Measurements from ENCODE around the gene STXBP2.

Gene STXBP2

DNA sequence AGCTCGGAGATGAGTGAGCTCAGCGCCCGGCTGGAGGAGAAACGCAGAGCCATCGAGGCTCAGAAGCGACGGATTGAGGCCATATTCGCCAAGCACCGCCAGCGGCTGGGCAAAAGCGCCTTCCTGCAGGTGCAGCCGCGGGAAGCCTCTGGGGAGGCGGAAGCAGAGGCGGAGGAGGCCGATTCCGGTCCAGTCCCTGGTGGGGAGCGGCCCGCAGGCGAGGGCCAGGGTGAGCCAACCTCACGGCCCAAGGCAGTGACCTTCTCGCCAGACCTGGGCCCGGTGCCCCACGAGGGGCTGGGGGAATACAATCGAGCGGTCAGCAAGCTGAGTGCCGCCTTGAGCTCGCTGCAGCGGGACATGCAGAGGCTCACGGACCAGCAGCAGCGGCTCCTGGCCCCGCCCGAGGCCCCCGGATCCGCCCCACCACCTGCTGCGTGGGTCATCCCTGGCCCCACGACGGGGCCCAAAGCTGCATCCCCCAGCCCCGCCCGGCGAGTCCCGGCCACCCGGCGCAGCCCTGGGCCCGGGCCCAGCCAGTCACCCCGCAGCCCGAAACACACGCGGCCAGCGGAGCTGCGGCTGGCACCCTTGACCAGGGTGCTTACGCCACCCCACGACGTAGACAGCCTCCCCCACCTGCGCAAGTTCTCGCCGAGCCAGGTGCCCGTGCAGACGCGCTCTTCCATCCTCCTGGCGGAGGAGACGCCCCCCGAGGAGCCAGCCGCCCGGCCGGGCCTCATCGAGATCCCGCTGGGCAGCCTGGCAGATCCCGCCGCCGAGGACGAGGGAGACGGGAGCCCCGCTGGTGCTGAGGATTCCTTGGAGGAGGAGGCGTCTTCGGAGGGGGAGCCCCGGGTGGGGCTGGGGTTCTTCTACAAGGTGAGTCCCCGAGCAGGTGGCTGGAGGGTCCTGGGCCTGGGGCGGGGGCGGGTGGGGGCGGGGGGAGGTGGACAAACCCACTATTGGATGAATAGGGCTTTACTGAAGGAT, 24.3 kb upstream of the STXBP2 start:
- no peak for DNase-seq (ENCODE audit: low read depth, low spot score)

DNA sequence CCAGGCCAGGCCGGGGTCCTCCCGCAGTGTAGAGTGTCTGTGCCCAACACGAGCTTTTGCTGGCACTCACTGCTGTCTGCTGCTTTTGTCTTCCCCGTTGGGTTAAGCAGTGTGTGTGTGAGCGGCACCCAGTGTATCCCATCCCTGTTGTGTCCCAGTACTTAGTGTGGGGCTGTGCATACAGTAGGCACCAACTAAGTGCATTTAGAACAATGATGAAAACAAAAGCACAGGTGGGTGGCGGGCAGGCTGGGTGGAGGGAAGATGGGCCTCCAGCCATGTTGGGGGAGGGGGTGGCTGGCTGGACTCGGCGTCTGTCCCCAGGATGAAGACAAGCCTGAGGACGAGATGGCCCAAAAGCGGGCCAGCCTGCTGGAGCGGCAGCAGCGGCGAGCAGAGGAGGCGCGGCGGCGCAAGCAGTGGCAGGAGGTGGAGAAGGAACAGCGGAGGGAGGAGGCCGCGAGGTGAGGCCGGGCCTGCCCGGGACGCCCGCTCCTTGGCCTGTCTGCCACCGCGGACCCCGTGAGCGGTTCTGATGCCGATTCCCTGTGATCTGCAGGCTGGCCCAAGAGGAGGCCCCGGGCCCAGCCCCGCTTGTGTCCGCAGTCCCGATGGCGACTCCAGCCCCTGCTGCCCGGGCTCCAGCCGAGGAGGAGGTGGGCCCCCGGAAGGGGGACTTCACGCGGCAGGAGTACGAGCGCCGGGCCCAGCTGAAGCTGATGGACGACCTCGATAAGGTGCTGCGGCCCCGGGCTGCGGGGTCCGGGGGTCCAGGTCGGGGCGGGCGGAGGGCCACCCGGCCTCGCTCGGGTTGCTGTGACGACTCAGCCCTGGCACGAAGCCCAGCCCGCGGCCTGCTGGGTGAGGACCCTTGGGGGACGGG, 21.8 kb upstream of the STXBP2 start:
- no peak for DNase-seq (ENCODE audit: low read depth, low spot score)

GRCh38 chr19:7617172-7617571, 19.7 kb upstream of the STXBP2 start:
- DNase-seq (ENCODE audit: low read depth, low spot score), result no peak

- DNase-seq (ENCODE audit: low read depth, low spot score), result no peak
These were observed 19.2 kb upstream of the STXBP2 start for GRCh38 chr19:7617735-7618134.

- no peak for DNase-seq (ENCODE audit: low read depth, low spot score)
These were observed 18.6 kb upstream of the STXBP2 start for GRCh38 chr19:7618348-7618747.

GRCh38 chr19:7618771-7619510, 18.0 kb upstream of the STXBP2 start:
- DNase-seq (ENCODE audit: low read depth, low spot score), result no peak

DNA sequence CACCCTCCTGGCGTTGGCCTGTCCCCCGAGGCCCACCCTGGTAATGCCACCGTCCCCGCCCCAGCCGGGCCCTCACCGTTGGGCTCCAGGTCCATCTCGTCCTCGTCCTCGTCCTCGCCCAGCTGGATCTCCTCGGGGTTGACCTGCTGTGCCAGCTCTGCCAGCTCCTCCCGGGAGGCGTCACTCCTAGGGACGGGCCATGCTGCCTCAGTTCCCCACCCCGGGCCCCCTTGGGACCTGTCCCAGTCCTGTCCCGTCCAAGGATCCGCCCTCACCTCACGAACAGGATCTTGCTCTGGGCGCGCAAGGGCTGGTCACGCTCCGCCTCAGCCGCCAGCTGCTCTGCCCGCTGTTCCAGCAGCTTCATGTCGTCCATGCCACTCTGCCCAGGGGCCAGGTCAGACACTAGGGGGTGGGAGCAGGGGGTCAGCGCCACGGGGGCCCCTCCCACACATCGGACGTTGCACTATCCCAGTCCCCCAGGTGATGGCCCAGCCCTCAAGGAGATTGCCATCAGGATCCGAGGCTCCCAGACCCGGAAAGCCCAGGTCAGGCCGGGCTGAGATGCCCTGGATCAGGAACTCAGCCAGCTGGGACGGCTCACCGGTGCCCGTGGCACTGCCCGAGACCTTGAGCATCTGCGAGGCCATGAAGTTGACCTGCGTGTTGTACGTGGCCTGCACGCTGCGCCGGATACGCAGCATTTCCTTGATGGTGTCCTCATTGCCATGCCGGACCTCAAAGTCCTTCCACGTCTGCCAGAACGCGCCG, 17.1 kb upstream of the STXBP2 start:
- DNase-seq (ENCODE audit: low read depth, low spot score), result no peak

DNA sequence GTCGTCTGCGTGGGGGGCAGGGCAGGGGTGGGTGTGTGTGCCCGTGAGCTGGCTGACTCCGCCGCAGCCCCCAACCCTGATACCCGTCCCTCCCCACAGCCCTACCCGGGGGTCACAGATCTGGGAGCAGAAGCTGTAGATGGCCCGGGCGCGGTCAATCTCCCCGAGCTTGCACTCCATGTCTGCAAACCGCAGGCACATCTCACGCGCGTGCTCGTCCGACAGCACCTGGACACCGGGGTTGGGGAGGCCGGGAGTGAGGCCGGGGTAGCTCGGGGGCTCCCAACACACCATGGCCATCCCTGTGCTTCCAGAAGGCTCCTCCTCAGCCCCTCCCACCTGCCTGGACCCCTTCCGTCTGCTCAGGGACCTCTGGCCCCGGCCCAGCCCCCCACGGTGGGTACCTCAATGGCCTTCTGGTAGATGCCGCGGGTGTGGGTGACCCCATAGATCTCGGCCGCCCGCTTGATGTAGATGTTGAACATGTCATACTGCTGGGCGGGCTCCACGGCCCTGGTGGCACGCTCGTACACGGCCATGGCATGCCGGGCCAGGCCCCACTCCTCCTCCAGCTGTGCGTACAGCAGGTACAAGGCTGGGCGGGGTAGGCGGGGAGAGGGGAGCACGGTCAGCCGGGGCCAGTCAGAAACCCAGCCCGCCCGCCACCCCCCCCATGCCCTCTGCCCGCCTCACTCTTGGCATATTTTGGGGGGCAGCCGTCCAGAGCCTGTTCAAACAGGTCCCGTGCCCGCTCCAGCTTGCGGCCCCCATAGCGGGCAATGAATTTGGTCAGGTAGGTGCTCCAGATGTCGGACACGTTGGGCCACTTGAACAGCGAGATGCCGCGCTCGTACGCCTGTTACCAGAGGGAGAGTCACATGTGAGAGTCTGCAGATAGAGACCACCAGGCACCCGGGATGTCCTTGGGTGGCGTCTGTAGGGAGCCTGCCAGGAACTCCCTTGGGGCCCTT, 16.2 kb upstream of the STXBP2 start:
- no peak for DNase-seq (ENCODE audit: low read depth, low spot score)

- DNase-seq (ENCODE audit: low read depth, low spot score), result no peak
These were observed 13.8 kb upstream of the STXBP2 start for GRCh38 chr19:7622933-7623685.

GRCh38 chr19:7623725-7624603, 12.9 kb upstream of the STXBP2 start:
- DNase-seq (ENCODE audit: low read depth, low spot score), result no peak

- DNase-seq (ENCODE audit: low read depth, low spot score), result no peak
These were observed 12.1 kb upstream of the STXBP2 start for GRCh38 chr19:7624810-7625209.

GRCh38 chr19:7625763-7626372, 11.0 kb upstream of the STXBP2 start:
- no peak for DNase-seq (ENCODE audit: low read depth, low spot score)

- no peak for DNase-seq (ENCODE audit: low read depth, low spot score)
These were observed 9.7 kb upstream of the STXBP2 start for GRCh38 chr19:7627166-7627565.

GRCh38 chr19:7628589-7629311, 8.2 kb upstream of the STXBP2 start:
- no peak for DNase-seq (ENCODE audit: low read depth, low spot score)

GRCh38 chr19:7629347-7630054, 7.4 kb upstream of the STXBP2 start, which contains the start of the genes PET100 and XAB2:
PET100 (plus strand) TSS chr19:7629793; CDS start chr19:7629834, 41 bp downstream.
XAB2 (minus strand) TSS chr19:7629545; CDS start chr19:7629527, 18 bp downstream.
- peak; percentile 96 for DNase-seq (ENCODE audit: low read depth, low spot score)

GRCh38 chr19:7631577-7631976, 5.3 kb upstream of the STXBP2 start:
- DNase-seq (ENCODE audit: low read depth, low spot score), result no peak
